ENCODE results near the gene MRPL36.

MRPL36 gene

DNA sequence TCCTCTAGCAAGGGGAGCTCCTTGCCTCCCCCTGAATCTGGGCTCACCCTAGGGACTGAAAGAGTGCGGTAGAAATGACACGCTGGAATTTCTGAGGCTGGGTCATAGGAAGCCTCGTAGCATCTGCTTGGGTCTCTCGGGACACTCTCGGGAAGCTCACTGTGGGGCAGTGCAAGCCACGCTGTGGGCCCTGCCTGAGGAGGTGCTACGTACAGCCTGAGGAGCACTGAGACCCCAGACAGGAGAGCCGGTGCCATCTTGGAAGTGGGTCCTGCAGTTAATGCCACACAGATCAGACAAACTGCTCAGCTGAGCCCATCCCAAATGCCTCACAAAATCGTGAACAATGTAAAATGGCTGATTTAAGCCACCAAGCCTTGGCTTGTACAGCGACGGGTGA is 1.8 kb downstream of the MRPL36 start:
- Histone ChIP-seq H3K4me1 (peaks cover 56 to 81% (median 79%) of the 10 kb centered on the region in 10 experiments), H3K36me3 (peaks cover 23 to 39% (median 32%) of the 10 kb centered on the region in 11 experiments), H3K4me2 (peak overlapping the region; percentile 83 to 100 (median 97)), H3K9me3 (replicated peaks in 1 of 11) (no peaks in the 10 kb centered on the region), H3K4me3 (peak overlapping the region in 8 of 10 experiments; percentile 7 to 99 (median 45); a peak in 12 of 20 replicates), H3K27me3 (peaks cover 0 to 1% (median 0%) of the 10 kb centered on the region in 11 experiments; a peak in 1 of 22 replicates), H3K9ac (peak overlapping the region; percentile 4 to 97 (median 45); a peak in 17 of 22 replicates), H4K20me1 (peaks cover 12 to 48% (median 34%) of the 10 kb centered on the region in 11 experiments; a peak in 20 of 22 replicates), H3K27ac (peak overlapping the region in 6 of 11 experiments; percentile 14 to 60 (median 41); a peak in 8 of 22 replicates)
- TF ChIP-seq Cebpa-rat (IDR thresholded peaks at IDR 0.05) = no peak

DNA sequence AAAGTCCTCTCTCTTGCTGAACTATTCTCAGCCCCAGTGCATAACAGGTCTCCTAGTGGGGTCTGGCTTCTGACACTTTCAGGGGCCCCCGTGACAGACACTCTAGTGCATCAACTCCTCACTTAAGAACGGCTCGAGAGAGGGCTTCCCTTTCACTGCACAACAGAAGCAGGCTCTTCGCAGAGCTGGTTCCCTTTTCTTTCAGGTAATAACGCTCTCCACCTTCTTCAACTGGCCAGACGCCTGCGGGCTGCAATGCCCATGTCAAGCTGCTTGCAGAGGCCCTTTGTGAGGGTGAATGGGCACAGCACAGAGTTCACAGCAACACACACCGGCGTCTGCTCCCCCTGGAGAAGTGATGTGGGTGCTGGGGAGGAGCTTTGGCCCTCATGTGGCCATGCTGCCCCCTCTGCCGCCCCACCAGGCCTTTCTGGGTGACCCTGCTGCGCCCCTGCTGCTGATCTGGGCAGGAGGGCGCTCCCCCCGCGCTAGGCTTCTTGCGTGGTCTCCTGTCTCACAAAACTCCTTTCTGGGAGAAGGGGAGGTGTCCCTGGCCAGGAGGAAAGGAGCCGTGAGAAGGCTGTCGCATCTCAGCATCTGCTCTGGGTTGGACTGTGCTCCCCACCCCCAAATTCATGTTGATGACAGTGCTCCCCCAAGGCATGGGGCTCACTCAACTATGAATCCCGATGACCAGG is 2.4 kb downstream of the MRPL36 start:
- Histone ChIP-seq H3K4me1 (peaks cover 61 to 81% (median 78%) of the 10 kb centered on the region in 10 experiments), H3K4me2 (peak overlapping the region; percentile 83 to 100 (median 97)), H3K9ac (peak overlapping the region; percentile 4 to 97 (median 45); a peak in 18 of 22 replicates), H3K36me3 (peaks cover 17 to 33% (median 28%) of the 10 kb centered on the region in 11 experiments), H3K9me3 (replicated peaks in 1 of 11) (no peaks in the 10 kb centered on the region), H3K27ac (peak overlapping the region in 5 of 11 experiments; percentile 16 to 60 (median 47); a peak in 8 of 22 replicates), H3K4me3 (peak overlapping the region in 8 of 10 experiments; percentile 7 to 99 (median 45); a peak in 12 of 20 replicates), H4K20me1 (peaks cover 12 to 48% (median 34%) of the 10 kb centered on the region in 11 experiments; a peak in 20 of 22 replicates), H3K27me3 (no peaks in the 10 kb centered on the region)
- TF ChIP-seq Cebpa-rat (IDR thresholded peaks at IDR 0.05) = no peak

DNA sequence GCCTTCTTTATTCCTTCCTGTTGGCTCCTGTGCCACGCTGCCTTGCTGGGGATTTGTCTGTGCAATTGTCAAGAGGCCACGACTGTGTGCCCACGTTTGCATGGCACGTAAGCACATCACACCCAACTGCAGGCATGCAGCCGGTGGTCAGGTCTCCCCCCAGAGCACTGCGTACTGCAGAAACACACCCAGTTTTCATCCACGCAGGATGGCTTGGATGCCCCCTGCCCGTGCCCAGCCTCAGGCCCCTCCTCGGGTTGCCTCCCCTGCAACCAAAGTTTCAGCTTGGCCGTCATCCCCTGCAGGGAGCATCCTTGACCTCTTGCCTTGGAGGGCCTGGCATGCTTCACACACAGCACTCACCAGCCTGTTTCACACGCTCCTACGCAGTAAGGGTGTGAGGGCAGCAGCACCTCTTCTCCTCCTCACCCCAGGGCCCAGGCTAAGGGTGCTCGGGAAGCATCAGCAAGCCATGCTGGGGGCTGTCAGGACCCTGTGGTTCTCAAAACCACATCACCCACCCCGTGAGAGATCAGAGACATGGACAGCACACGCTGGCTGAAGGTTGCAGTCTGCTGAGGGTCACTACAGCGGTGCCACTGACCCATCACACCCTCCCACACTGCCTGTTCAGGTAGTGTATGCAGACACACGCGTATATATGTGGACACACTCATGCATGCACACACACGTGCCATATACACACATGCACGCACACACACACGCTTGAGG is 3.1 kb downstream of the MRPL36 start:
- peaks cover 17 to 32% (median 28%) of the 10 kb centered on the region in 11 experiments for H3K36me3 ChIP-seq
- peak overlapping the region; percentile 83 to 100 (median 97); a peak in 18 of 22 replicates for H3K4me2 ChIP-seq
- peaks cover 12 to 48% (median 34%) of the 10 kb centered on the region in 11 experiments; a peak in 20 of 22 replicates for H4K20me1 ChIP-seq
- no peaks in the 10 kb centered on the region for H3K9me3 ChIP-seq (replicated peaks in 1 of 11)
- peak overlapping the region in 1 of 11 experiments; percentile 7; a peak in 1 of 22 replicates for H3K27ac ChIP-seq
- H3K4me1 ChIP-seq = peaks cover 63 to 84% (median 82%) of the 10 kb centered on the region in 10 experiments
- H3K9ac ChIP-seq = peak overlapping the region in 5 of 11 experiments; percentile 33 to 97 (median 54); a peak in 8 of 22 replicates
- no peak for TF ChIP-seq Cebpa-rat (IDR thresholded peaks at IDR 0.05)
- H3K27me3 ChIP-seq = no peaks in the 10 kb centered on the region
- no peak overlapping the region for H3K4me3 ChIP-seq

DNA sequence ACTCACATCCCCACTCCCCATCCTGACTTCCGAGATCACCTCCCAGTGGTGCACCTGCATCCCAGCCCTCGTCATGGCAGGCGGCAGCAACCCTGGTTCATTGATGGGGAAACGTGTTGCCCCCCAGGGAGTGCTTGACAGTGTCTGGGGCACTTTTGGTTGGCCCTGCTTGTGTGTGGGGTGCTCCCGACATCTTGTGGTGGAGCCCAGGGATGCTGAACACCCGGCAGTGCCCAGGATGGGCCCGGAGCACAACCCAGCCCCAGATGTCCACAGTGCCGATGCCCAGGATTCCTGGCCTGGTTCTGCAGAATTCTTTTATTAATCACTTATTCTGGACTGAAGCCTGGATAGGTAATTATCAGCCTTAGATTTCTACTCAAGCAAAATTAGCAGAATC is 3.7 kb downstream of the MRPL36 start:
- Histone ChIP-seq H3K4me3 (no peak overlapping the region), H3K4me1 (peaks cover 65 to 90% (median 88%) of the 10 kb centered on the region in 10 experiments), H3K9me3 (replicated peaks in 1 of 11) (no peaks in the 10 kb centered on the region), H3K27me3 (no peaks in the 10 kb centered on the region), H3K9ac (no peak overlapping the region), H3K36me3 (peaks cover 17 to 32% (median 28%) of the 10 kb centered on the region in 11 experiments), H4K20me1 (peaks cover 12 to 48% (median 34%) of the 10 kb centered on the region in 11 experiments; a peak in 20 of 22 replicates), H3K27ac (peak overlapping the region in 1 of 11 experiments; percentile 39; a peak in 2 of 22 replicates), H3K4me2 (peak overlapping the region in 7 of 11 experiments; percentile 7 to 100 (median 96); a peak in 10 of 22 replicates)
- no peak for TF ChIP-seq Cebpa-rat (IDR thresholded peaks at IDR 0.05)

DNA sequence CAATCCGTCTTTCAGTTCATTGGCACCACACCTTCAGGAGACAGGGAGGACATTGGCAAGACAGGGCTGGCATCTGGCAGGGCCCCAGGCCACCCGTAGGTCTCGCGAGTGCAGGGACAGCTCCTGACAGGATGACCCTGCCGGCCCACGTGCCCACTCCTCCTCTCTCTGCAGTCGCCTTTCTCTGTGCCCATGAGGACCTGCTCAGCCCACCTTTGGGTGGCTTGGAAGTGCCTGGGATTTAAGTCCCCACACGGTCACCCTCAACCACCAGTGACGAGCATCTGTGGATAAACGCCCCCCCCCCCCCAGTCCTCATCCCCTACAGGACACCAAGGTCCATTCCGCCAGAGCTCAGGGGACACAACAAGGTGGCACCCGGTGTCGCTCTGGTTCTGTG is 4.1 kb downstream of the MRPL36 start:
- no peaks in the 10 kb centered on the region for H3K9me3 ChIP-seq (replicated peaks in 1 of 11)
- TF ChIP-seq Cebpa-rat (IDR thresholded peaks at IDR 0.05) = no peak
- peak overlapping the region in 7 of 11 experiments; percentile 64 to 98 (median 81); a peak in 13 of 22 replicates for H3K4me2 ChIP-seq
- H3K36me3 ChIP-seq = peaks cover 17 to 32% (median 28%) of the 10 kb centered on the region in 11 experiments
- no peaks in the 10 kb centered on the region for H3K27me3 ChIP-seq
- H4K20me1 ChIP-seq = peaks cover 12 to 48% (median 34%) of the 10 kb centered on the region in 11 experiments; a peak in 20 of 22 replicates
- peaks cover 65 to 90% (median 88%) of the 10 kb centered on the region in 10 experiments for H3K4me1 ChIP-seq
- H3K27ac ChIP-seq = peak overlapping the region in 6 of 11 experiments; percentile 76 to 88 (median 82); a peak in 5 of 22 replicates
- H3K4me3 ChIP-seq = no peak overlapping the region
- peak overlapping the region in 1 of 11 experiments; percentile 43; a peak in 2 of 22 replicates for H3K9ac ChIP-seq

DNA sequence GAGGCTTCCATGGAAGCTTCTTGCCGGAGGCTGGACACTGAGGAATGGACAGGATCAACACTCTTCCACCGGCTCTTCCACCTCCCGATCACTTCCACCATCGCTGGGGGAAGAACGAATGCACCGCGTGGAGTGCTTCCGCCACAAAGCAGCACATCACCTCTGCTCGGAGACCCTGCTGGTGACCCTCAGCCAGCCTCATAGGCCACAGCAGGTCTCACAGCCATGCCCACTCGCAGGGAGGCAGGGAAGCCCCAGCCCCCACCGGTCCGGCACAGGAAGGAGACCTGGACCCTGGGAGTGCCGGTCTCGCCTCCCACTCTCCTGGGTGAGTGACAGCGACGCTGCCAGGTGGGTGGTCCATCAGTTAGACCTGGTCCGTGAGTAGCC is 4.7 kb downstream of the MRPL36 start:
- Histone ChIP-seq H3K27ac (peak overlapping the region in 9 of 11 experiments; percentile 27 to 88 (median 78); a peak in 16 of 22 replicates), H3K4me3 (0 out of 20 replicates have a peak overlapping the region, but pooled peaks of 1 of the 10 experiments have one; percentile 7), H3K27me3 (no peaks in the 10 kb centered on the region), H4K20me1 (peaks cover 12 to 48% (median 34%) of the 10 kb centered on the region in 11 experiments; a peak in 20 of 22 replicates), H3K36me3 (peaks cover 17 to 32% (median 28%) of the 10 kb centered on the region in 11 experiments), H3K4me1 (peaks cover 70 to 92% (median 89%) of the 10 kb centered on the region in 10 experiments), H3K9me3 (replicated peaks in 1 of 11) (no peaks in the 10 kb centered on the region), H3K4me2 (peak overlapping the region; percentile 64 to 94 (median 81); a peak in 21 of 22 replicates), H3K9ac (peak overlapping the region in 8 of 11 experiments; percentile 12 to 60 (median 45); a peak in 10 of 22 replicates)
- no peak for TF ChIP-seq Cebpa-rat (IDR thresholded peaks at IDR 0.05)

DNA sequence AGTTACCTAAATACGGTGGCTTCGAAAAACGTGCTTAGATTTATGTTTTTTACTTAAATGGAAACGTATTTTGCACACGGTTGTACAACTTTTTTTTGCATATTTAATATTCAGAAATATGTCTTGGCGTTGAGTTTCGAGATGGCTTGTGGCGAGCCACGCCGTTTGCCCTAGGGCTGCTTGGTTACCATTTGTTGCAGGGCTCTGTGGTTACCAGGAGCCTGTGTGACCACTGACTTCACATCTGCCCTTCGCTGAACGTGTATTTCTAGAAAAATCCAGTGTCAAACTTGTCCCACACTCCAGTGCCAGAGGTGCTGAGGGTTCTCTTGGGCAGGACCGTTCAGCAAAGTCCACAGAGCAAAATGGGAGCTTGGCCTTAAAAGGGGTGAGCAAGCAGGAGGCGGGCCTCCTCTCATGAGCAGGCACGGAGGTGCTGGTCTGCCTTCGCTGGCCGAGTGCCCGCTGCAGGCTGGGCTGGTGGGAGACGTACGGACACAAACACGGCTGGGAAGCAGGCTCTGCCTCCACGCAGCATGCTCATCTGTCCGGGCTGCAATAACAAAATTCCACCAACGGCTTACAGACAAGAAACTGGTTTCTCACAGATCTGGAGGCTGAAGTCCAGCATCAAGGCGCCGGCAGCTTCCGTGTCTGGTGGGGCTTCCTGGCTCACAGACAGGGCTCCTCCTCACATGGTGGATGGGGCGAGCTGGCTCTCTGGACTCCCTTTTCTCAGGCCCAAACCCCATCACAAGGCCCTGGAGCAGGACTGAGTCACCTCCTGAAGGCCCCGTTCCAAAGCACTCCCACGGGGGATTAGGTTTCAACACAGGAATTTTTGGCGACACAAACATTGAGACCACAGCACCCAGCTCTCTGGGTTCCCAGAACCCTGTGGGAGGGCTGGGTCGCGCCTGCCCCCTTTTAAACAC is 5.4 kb downstream of the MRPL36 start:
- H3K27ac ChIP-seq = peak overlapping the region in 9 of 11 experiments; percentile 27 to 88 (median 78); a peak in 16 of 22 replicates
- H3K4me2 ChIP-seq = peak overlapping the region; percentile 64 to 94 (median 81)
- H3K4me1 ChIP-seq = peaks cover 75 to 99% (median 96%) of the 10 kb centered on the region in 10 experiments
- no peak overlapping the region for H3K4me3 ChIP-seq
- peak overlapping the region in 8 of 11 experiments; percentile 12 to 64 (median 45); a peak in 10 of 22 replicates for H3K9ac ChIP-seq
- no peak for TF ChIP-seq Cebpa-rat (IDR thresholded peaks at IDR 0.05)
- H4K20me1 ChIP-seq = peaks cover 12 to 48% (median 34%) of the 10 kb centered on the region in 11 experiments; a peak in 20 of 22 replicates
- no peaks in the 10 kb centered on the region for H3K27me3 ChIP-seq
- peaks cover 17 to 32% (median 28%) of the 10 kb centered on the region in 11 experiments for H3K36me3 ChIP-seq
- H3K9me3 ChIP-seq (replicated peaks in 1 of 11) = no peaks in the 10 kb centered on the region

Data from BLaER1 treated with 17β-estradiol and CSF1 and Interleukin-3, amounts not matched to agents 10 nM and 100 nM (cell line).